ENCODE results near the gene SLC35G6.

The SLC35G6 gene

DNA sequence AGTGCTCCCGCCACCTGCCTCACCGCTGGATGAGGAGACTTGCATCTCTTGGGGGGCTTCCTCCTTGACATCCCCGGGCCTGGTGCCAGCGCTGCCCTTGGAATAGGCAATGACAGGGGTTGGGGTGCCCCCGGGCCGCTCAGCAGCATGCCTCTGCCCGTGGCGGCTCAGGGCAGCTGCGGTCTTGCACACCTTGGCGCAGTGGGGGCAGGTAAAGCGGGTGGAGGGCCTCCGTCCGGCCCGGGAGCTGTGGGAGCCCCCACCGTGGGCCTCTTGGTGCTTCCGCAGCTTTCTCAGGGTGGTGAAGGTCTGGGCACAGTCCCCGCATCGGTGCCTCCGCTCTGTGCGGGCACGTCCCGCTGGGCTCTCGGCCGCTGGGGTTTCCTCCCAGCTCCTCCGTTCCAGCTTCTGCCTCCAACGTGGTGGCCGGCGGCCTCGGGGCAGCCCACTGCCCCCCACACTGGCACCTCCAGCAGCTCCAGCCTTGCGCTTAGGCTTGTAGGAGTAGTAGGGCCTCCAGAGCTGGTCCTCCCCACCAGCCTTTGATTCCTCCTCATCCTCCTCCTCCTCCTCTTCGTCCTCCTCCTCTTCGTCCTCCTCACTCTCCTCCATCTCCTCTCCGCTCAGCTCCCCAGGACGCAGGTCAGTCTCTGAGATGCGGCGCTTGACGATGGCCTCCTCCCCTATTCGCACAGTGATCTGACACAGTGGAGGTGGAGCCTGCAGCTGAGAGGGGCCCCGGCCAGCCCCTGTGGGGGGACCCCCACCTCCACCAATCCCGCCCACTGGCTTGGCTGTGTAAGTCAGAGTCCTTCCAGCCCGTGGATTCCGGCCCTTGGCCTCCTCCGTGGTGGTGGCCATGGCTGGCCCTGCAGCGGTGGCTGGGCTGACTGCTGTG, 18.5 kb upstream of the SLC35G6 start:
- TF ChIP-seq, protein P1, sequence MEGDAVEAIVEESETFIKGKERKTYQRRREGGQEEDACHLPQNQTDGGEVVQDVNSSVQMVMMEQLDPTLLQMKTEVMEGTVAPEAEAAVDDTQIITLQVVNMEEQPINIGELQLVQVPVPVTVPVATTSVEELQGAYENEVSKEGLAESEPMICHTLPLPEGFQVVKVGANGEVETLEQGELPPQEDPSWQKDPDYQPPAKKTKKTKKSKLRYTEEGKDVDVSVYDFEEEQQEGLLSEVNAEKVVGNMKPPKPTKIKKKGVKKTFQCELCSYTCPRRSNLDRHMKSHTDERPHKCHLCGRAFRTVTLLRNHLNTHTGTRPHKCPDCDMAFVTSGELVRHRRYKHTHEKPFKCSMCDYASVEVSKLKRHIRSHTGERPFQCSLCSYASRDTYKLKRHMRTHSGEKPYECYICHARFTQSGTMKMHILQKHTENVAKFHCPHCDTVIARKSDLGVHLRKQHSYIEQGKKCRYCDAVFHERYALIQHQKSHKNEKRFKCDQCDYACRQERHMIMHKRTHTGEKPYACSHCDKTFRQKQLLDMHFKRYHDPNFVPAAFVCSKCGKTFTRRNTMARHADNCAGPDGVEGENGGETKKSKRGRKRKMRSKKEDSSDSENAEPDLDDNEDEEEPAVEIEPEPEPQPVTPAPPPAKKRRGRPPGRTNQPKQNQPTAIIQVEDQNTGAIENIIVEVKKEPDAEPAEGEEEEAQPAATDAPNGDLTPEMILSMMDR (IDR thresholded peaks at IDR 0.05; ENCODE audit: low read depth, low read length): no peak
- H3K4me3 ChIP-seq (ENCODE audit: low read depth, low read length): no peak overlapping the region

DNA sequence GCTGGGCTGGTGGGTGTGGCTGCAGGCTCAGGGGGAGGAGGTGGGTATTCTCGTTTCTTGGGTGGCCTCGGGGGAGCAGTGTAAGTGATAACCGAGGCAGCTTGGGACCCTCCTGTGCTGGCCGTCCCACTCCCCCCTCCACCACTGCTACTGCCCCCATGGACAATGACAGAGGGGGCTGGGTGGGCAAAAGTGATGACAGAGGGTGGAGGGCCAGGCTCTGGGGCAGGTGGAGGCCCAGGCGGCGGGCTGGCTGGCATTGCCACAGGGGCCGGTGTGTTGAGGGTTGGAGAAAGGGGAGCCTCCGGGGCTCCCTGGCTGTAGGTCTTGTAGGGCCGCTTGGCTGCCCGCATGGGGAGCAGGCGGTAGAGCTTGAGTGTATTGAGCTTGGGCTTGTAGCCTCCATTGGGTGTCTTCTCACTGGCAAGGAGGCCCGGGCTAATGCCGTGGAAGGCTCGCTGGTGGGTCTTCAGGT, 17.8 kb upstream of the SLC35G6 start:
- TF ChIP-seq, protein P1 (IDR thresholded peaks at IDR 0.05; ENCODE audit: low read depth, low read length): no peak
- H3K4me3 ChIP-seq (ENCODE audit: low read depth, low read length): no peak overlapping the region

DNA sequence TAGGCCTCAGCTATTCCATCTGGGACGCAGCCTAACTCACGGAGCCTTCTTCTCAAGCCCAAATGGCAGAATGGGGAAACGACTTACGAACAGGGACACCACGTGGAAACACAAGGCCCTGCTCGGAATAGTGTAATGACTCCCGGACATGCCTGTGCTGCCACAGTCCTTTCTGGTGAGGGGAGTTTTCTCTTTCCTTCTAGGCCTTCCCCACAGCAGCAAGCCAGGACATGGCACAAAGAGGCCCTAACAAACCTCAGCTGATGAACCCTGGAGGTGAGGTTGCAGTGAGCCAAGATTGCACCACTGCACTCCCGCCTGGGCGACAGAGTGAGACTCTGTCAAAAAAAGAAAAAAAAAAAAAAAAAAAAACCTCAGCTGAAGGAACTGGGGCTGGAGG, 17.2 kb upstream of the SLC35G6 start:
- TF ChIP-seq, protein P1 (IDR thresholded peaks at IDR 0.05; ENCODE audit: low read depth, low read length): no peak

DNA sequence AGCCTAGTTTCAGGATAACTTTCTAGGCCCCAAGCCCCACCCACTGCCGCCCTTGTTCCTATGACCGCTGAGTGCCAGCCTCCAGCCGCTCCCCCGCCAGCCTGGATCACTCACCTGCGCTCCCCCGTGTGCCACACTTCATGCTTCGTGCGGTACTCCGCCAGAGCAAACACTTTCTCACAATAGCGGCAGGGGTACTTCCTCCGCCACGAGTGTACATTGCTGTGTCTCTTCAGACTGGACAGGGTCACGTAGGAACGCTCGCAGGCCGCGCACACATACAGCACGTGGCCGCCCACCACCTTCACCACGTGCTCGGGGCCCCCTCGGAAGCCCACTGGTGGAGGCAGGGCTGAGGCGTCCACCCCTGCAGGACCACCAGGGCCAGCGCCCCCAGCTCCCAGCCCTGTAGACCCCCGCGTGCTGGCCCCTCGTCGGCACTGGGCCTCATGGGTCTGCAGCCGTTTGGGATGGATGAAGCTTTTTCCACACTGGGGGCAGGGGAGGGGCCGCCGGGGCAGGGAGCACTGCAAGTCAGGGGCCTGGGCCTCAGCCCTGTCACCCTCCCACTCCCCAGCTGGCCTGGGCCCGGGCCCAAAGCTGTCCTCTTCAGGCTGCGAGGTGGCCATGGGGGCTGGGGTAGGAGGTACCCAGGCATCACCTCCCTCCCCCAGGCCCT, 15.5 kb upstream of the SLC35G6 start:
- TF ChIP-seq, protein P1 (IDR thresholded peaks at IDR 0.05; ENCODE audit: low read depth, low read length): no peak
- H3K4me3 ChIP-seq (ENCODE audit: low read depth, low read length): no peak overlapping the region

More for the DNA sequence above, 17.2 kb upstream of the SLC35G6 start:
- H3K4me3 ChIP-seq (ENCODE audit: low read depth, low read length): no peak overlapping the region

DNA sequence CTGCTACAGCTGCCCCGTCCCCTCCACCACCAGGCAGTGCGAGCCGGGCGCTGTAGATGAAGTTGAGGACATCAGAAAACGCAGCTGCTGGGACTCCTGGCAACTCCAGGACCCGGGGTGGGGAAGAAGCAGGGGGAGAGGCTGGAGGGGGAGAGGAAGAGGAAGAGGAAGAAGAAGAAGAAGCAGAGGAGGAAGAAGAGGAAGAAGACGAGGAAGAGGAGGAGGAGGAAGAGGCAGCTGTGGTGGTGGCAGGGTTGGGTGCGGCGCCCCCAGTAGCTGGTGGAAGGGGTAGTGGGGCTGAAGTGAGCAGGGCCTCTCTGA, 15.0 kb upstream of the SLC35G6 start:
- TF ChIP-seq, protein P1 (IDR thresholded peaks at IDR 0.05; ENCODE audit: low read depth, low read length): no peak
- no peak overlapping the region for H3K4me3 ChIP-seq (ENCODE audit: low read depth, low read length)

DNA sequence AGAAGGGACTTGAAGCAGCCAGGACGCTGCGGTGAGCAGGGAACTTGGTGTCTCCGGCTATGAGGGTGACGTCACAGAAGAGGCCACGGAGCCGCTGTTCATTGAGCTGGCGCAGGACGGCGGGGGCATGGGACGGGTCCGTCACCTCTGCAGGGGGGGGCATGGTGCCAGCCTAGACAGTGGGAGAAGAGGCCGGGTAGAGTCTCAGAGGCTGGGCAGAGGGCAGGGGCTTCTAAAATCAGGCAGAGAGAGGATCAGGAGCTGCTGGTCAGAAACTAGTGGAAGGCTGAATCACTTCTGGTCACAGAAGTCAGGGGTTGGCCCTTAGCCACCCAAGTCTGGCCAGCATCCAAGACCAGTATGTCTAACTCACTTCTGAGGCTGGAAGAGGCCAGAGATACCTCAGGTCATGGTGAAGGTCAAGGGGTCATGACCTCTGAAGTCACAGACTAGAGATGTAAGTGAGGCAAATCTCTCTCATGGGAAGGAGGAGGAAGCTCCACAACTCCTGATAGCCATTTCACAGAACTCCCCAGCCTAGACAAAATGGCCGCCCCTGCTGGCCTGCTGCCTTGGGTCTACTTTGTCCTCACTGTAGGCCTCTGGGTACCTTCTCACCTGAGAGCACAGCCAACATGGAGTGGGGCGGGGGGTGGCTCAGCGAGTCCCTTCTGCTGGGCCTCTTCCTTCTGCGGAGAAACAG, 14.5 kb upstream of the SLC35G6 start:
- TF ChIP-seq, protein P1 (IDR thresholded peaks at IDR 0.05; ENCODE audit: low read depth, low read length): no peak

More for the DNA sequence above, 14.5 kb upstream of the SLC35G6 start:
- H3K4me3 ChIP-seq (ENCODE audit: low read depth, low read length): no peak overlapping the region

All from WI38 (cell line).